ENCODE results near the gene TMEM218. TPM values are rescaled to one million over a fixed set of nuclear protein-coding genes. Genes with fewer than 3 reads are reported as not detected.

Gene TMEM218
- total RNA-seq, 1 donor from 2014 or later: 0.64 TPM

DNA sequence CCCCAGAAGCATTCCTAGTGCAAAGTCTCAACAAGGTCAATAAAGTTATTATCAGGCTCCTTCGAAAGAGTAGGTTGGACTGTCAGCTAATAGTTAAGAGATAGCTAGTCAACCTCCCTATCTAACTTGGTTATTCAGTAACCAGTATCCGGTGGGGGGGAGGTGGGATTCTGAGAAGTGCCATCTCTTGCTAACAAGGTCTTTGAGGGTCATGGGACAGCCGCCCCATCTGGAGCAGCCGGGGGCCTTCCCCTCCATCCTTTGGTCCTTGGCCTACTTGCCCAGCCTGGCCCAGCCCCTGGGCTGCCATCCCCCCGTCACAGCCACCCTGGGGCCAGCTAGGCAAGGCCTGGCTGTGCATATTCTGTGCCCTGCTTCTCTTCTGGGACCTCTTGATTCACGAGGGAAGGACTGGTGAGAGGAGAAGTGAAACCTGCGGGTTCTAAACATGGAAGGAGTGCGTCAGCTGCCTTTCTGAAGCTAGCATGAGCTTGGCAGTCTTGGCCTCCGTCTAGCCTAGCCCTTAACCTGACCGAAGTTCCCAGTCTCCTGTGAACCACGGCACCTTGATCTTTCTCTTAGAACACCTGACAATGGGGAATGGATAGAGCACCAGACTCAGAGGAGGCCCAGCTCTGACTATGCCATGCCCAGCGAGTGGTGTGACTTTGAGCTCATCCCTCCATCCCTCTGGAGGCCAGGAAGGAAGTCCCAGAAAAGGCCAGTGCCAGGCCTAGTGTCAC is 39.0 kb downstream of the TMEM218 start:
- peak in 1 of 2 donors; percentile 29 for DNase-seq (ENCODE audit: low spot score in 2 of 2)
- H3K27ac ChIP-seq: peak overlapping the region; percentile 18 to 64
- no peaks in the 10 kb centered on the region for H3K27me3 ChIP-seq
- intact Hi-C loops (cut with DNase I): no loop called here
- H3K36me3 ChIP-seq: no peaks in the 10 kb centered on the region
- no peak overlapping the region for H3K4me3 ChIP-seq
- H3K4me1 ChIP-seq: no peaks in the 10 kb centered on the region
- TF ChIP-seq CTCF (IDR thresholded peaks at IDR 0.05): no peak
- H3K9me3 ChIP-seq: no peaks in the 10 kb centered on the region

GRCh38 chr11:125071846-125072217 is 39.6 kb downstream of the TMEM218 start:
- DNase-seq (ENCODE audit: low spot score in 2 of 2): no peak
- Histone ChIP-seq H3K27me3 (no peaks in the 10 kb centered on the region), H3K36me3 (no peaks in the 10 kb centered on the region), H3K4me3 (no peak overlapping the region), H3K4me1 (no peaks in the 10 kb centered on the region), H3K27ac (peak overlapping the region; percentile 3 to 64), H3K9me3 (no peaks in the 10 kb centered on the region)
- no peak for TF ChIP-seq CTCF (IDR thresholded peaks at IDR 0.05)
- intact Hi-C loops (cut with DNase I): no loop called here

- intact Hi-C loops (cut with DNase I): no loop called here
- DNase-seq (ENCODE audit: low spot score in 2 of 2): no peak
These were observed 40.0 kb downstream of the TMEM218 start for GRCh38 chr11:125071435-125071834.

DNA sequence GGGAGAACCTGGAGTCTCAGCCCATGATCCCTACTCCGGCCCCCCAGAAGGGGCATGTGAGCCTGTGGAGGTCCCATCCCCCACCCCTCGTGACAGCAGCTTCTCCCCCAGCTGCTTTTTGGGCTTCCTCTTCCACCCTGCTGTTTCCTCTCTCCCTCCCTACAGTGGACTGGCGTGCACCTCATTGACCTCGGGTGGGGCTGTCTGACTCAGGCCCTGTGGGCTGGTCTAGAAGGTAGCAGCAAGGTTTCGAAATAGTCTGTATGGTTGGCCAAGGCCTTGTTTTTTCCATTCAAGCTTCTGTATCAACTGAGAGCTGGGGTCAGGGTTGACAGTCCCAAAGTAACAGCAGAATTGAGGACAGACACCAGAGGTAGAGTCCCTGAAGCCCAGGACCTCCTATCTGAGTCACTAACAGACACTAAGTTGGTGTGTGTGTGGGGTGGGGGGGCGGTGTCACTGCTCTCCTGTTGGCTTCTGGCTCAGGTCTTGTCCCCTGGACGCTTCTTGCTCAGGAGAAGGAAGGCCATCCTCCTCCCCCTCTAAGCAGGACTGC is 40.6 kb downstream of the TMEM218 start:
- H3K4me3 ChIP-seq: no peak overlapping the region
- H3K36me3 ChIP-seq: no peaks in the 10 kb centered on the region
- H3K4me1 ChIP-seq: no peaks in the 10 kb centered on the region
- peak overlapping the region; percentile 3 to 64 for H3K27ac ChIP-seq
- no peaks in the 10 kb centered on the region for H3K9me3 ChIP-seq
- H3K27me3 ChIP-seq: no peaks in the 10 kb centered on the region
- intact Hi-C loops (cut with DNase I): no loop called here
- peak; percentile 54 to 78 for DNase-seq (ENCODE audit: low spot score in 2 of 2)
- no peak for TF ChIP-seq CTCF (IDR thresholded peaks at IDR 0.05)

More at GRCh38 chr11:125071435-125071834, 40.0 kb downstream of the TMEM218 start:
- Histone ChIP-seq H3K4me3 (no peak overlapping the region), H3K27ac (peak overlapping the region; percentile 3 to 64), H3K36me3 (no peaks in the 10 kb centered on the region), H3K4me1 (no peaks in the 10 kb centered on the region), H3K9me3 (no peaks in the 10 kb centered on the region), H3K27me3 (no peaks in the 10 kb centered on the region)
- no peak for TF ChIP-seq CTCF (IDR thresholded peaks at IDR 0.05)

- no peaks in the 10 kb centered on the region for H3K9me3 ChIP-seq
- no peaks in the 10 kb centered on the region for H3K36me3 ChIP-seq
- no peaks in the 10 kb centered on the region for H3K27me3 ChIP-seq
- H3K27ac ChIP-seq: peak overlapping the region in 1 of 2 donors; percentile 45
- no peak for TF ChIP-seq CTCF (IDR thresholded peaks at IDR 0.05)
- no peak for DNase-seq (ENCODE audit: low spot score in 2 of 2)
- H3K4me3 ChIP-seq: no peak overlapping the region
- H3K4me1 ChIP-seq: no peaks in the 10 kb centered on the region
- intact Hi-C loops (cut with DNase I): no loop called here
These were observed 41.6 kb downstream of the TMEM218 start for GRCh38 chr11:125069796-125070195.

Measured in ascending aorta (tissue), 2 donors.